ENCODE results near the gene HSDL1. TPM values are rescaled to one million over a fixed set of nuclear protein-coding genes. Genes with fewer than 3 reads are reported as not detected.

HSDL1 gene
- total RNA-seq, 1 experiment from 2014 or later = 34.2 TPM

GRCh38 chr16:84090211-84090610 is 54.8 kb downstream of the HSDL1 start:
- no peaks in the 10 kb centered on the region for H3K23me2 ChIP-seq (ENCODE audit: insufficient read length, low read depth, low read length, poor library complexity, severe bottlenecking)
- Mint-ChIP-seq H3K36me3 (ENCODE audit: insufficient read depth in 1 of 3, low read depth in 3 of 3) (peaks cover 7 to 81% (median 72%) of the 10 kb centered on the region in 3 experiments; a peak in 6 of 7 replicates), H3K4me1 (no peaks in the 10 kb centered on the region), H3K27me3 (ENCODE audit: low read depth) (no peaks in the 10 kb centered on the region), H3K4me3 (no peak overlapping the region), H3K9me3 (no peaks in the 10 kb centered on the region), H3K27ac (no peak overlapping the region)
- no peaks in the 10 kb centered on the region for H3K27me3 ChIP-seq (ENCODE audit: insufficient read depth, low read length)
- no CpG with 5 or more reads among the region's 9 CpGs for WGBS (ENCODE audit: extremely low coverage, insufficient read length, low lambda C conversion rate)
- no peak overlapping the region for H2AFZ ChIP-seq (ENCODE audit: low read length)
- H4K20me1 ChIP-seq (ENCODE audit: control insufficient read depth, insufficient read depth, insufficient read length) = peaks cover 2% of the 10 kb centered on the region
- H3K56ac ChIP-seq (ENCODE audit: insufficient read length, low read depth, low read length) = no peak overlapping the region
- H3K18ac ChIP-seq (ENCODE audit: insufficient read length, low read depth, low read length) = no peak overlapping the region
- no peak overlapping the region for H2BK5ac ChIP-seq (ENCODE audit: insufficient read length, low read length)
- H2AK5ac ChIP-seq (ENCODE audit: insufficient read length, low read length) = no peak overlapping the region
- no peak overlapping the region for H2BK120ac ChIP-seq (ENCODE audit: low read depth, low read length, poor library complexity, severe bottlenecking)
- H3K79me1 ChIP-seq (ENCODE audit: insufficient read depth, low read depth, low read length, poor library complexity, severe bottlenecking) = no peaks in the 10 kb centered on the region
- H3K9ac ChIP-seq (ENCODE audit: extremely low read depth, insufficient read length, low read length) = no peak overlapping the region
- H3K9me3 ChIP-seq (ENCODE audit: control insufficient read depth, low read depth, low read length) = no peaks in the 10 kb centered on the region
- TF ChIP-seq, protein P1, sequence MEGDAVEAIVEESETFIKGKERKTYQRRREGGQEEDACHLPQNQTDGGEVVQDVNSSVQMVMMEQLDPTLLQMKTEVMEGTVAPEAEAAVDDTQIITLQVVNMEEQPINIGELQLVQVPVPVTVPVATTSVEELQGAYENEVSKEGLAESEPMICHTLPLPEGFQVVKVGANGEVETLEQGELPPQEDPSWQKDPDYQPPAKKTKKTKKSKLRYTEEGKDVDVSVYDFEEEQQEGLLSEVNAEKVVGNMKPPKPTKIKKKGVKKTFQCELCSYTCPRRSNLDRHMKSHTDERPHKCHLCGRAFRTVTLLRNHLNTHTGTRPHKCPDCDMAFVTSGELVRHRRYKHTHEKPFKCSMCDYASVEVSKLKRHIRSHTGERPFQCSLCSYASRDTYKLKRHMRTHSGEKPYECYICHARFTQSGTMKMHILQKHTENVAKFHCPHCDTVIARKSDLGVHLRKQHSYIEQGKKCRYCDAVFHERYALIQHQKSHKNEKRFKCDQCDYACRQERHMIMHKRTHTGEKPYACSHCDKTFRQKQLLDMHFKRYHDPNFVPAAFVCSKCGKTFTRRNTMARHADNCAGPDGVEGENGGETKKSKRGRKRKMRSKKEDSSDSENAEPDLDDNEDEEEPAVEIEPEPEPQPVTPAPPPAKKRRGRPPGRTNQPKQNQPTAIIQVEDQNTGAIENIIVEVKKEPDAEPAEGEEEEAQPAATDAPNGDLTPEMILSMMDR (conservative IDR thresholded peaks at IDR 0.05) = no peak
- H3K27ac ChIP-seq (ENCODE audit: insufficient read length, low read depth, low read length) = no peak overlapping the region
- no peak overlapping the region for H2BK15ac ChIP-seq (ENCODE audit: low read depth, low read length)
- no peak overlapping the region for H3T11ph ChIP-seq (ENCODE audit: low read length)
- H2BK20ac ChIP-seq (ENCODE audit: low read depth, low read length, poor library complexity, severe bottlenecking) = no peak overlapping the region
- no peak overlapping the region for H3K23ac ChIP-seq (ENCODE audit: insufficient read length, low read depth, low read length)
- no peak overlapping the region for H3K4me2 ChIP-seq (ENCODE audit: insufficient read depth, insufficient read length, low read length)
- no peak overlapping the region for H2BK12ac ChIP-seq (ENCODE audit: insufficient read length, low read depth, low read length)
- no peaks in the 10 kb centered on the region for H3K79me2 ChIP-seq (ENCODE audit: insufficient read depth, low read length)
- H4K91ac ChIP-seq (ENCODE audit: insufficient read length, low read depth, low read length) = no peak overlapping the region
- no peak overlapping the region for H3K14ac ChIP-seq (ENCODE audit: insufficient read depth, low read length)
- no peak for DNase-seq
- H4K8ac ChIP-seq (replicated peaks; ENCODE audit: insufficient read length, low read depth, low read length) = no peak overlapping the region
- H3K4me1 ChIP-seq (ENCODE audit: insufficient read depth, low read length) = no peaks in the 10 kb centered on the region
- H3K4ac ChIP-seq (ENCODE audit: low read depth, low read length) = no peak overlapping the region
- no peak overlapping the region for H4K5ac ChIP-seq (ENCODE audit: insufficient read length, low read depth, low read length)

Measured in H9 (cell line).